ENCODE data around the gene VIPR1.

Gene VIPR1

DNA sequence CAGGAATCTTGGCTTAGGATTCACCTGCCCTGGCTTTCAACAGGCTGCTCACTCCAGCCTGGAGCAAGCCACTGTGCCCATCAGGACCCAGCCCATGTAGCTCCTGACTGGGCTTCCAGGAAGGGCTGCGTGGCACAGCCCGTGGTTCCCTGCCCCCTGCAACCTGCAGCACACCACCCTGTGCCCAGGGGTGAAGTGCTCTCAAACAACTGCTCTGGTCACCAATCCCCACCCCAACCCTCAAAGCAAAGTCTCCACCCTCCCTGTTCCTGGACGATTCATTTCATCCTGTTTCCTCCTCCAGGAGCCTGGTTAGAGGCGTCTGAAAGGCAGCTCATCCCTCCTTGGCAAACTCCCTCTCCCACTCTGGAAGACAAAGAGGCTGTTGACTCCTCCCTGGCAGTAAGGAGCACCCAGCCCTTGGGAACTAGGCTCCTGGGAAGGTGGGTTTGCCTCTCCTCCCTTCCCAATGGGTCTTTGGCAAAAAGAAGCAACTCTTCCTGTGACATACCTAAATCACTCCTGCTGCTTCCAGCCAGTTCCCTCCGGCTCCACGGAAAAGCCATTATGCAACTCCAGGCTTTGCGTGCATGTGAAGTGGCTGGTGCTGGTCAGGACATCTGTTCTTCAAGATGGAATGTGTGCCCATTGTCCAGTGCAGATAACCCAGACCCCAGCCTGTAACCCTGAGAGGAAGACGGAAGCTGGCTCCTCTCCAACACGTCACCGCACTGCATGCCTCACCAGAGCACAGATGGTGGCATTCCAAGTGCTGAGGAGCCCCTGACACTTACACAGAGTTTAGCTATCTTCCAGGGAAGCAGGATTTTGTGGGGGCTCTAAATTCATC, 29.1 kb upstream of the VIPR1 start:
- Histone ChIP-seq H3K9ac (ENCODE audit: low read length) (no peak overlapping the region), H3K27me3 (ENCODE audit: low read length) (no peaks in the 10 kb centered on the region), H3K4me3 (ENCODE audit: insufficient read depth, low read length, poor library complexity, severe bottlenecking) (no peak overlapping the region), H3K9me2 (replicated peaks; ENCODE audit: insufficient read depth, low read length) (no peaks in the 10 kb centered on the region), H3F3A (ENCODE audit: insufficient read depth) (no peaks in the 10 kb centered on the region), H3K36me3 (ENCODE audit: low read length) (no peaks in the 10 kb centered on the region), H2AFZ (ENCODE audit: low read depth, low read length, severe bottlenecking) (no peak overlapping the region), H4K20me1 (ENCODE audit: low read depth, low read length) (no peaks in the 10 kb centered on the region), H3K79me2 (ENCODE audit: insufficient read depth, low read length) (no peaks in the 10 kb centered on the region), H3K9me3 (ENCODE audit: insufficient read depth, low read length) (no peaks in the 10 kb centered on the region), H3K4me2 (ENCODE audit: low read depth, low read length, poor library complexity, severe bottlenecking) (no peak overlapping the region), H3K27ac (ENCODE audit: low read depth, low read length) (no peak overlapping the region)
- TF ChIP-seq EZH2phosphoT487 (conservative IDR thresholded peaks at IDR 0.05; ENCODE audit: low read length) (no peak), CTCF (IDR thresholded peaks at IDR 0.05; ENCODE audit: insufficient read depth, low read length, poor library complexity, severe bottlenecking) (no peak)

DNA sequence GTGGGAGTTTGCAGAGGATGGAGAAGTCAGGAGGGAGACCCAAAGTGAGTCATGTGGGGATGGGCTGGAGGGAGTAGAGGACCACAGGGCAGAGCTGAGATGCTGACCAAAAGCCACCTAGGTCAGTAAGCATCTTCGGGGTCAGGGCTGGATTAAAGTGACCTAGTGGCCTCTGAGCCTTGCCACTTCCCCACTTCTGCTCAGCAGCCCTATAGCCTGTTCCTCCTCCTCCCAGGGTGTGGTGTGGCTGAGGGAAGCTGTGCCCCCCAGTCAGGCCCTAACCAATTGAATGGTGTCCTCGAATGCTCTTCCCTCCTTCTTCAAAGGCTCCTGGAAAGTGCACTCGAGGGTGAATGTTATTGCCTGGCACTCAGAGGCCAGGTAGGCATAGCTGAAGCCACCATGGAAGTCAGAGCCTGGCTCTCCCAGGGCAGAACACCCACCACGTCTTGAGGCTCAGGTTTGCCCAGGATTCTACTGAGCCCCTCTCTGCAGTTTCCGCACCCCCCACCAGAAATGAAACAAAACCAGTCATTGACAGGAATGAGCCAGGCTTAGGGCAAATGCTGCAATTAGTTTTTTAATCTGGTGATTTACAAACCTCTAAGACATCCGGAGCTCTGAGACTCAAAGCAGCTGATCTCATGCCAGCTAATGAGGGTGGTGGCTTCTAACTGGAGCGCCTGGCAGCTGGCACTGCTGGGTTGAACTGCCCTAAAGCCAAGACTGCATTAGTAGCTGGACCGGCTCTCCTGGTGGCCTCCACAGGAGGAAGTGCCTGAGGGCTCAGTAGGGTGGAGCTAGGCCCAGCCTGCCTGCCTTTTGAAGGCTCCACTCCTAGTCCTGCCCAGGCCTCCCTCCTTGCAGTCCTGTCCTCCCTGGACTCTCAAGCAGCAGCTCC, 26.0 kb upstream of the VIPR1 start:
- Histone ChIP-seq H3K4me2 (ENCODE audit: low read depth, low read length, poor library complexity, severe bottlenecking) (no peak overlapping the region), H3K9ac (ENCODE audit: low read length) (no peak overlapping the region), H3F3A (ENCODE audit: insufficient read depth) (no peaks in the 10 kb centered on the region), H2AFZ (ENCODE audit: low read depth, low read length, severe bottlenecking) (no peak overlapping the region), H3K36me3 (ENCODE audit: low read length) (no peaks in the 10 kb centered on the region), H4K20me1 (ENCODE audit: low read depth, low read length) (no peaks in the 10 kb centered on the region), H3K9me2 (replicated peaks; ENCODE audit: insufficient read depth, low read length) (no peaks in the 10 kb centered on the region), H3K4me3 (ENCODE audit: insufficient read depth, low read length, poor library complexity, severe bottlenecking) (no peak overlapping the region), H3K9me3 (ENCODE audit: insufficient read depth, low read length) (no peaks in the 10 kb centered on the region; the same call in 1 of the 2 replicates), H3K27me3 (ENCODE audit: low read length) (no peaks in the 10 kb centered on the region), H3K79me2 (ENCODE audit: insufficient read depth, low read length) (no peaks in the 10 kb centered on the region), H3K27ac (ENCODE audit: low read depth, low read length) (no peak overlapping the region)
- no peak for TF ChIP-seq EZH2phosphoT487 (conservative IDR thresholded peaks at IDR 0.05; ENCODE audit: low read length)
- TF ChIP-seq CTCF (IDR thresholded peaks at IDR 0.05; ENCODE audit: insufficient read depth, low read length, poor library complexity, severe bottlenecking), result no peak

- Histone ChIP-seq H3K79me2 (ENCODE audit: insufficient read depth, low read length) (no peaks in the 10 kb centered on the region), H4K20me1 (ENCODE audit: low read depth, low read length) (no peaks in the 10 kb centered on the region), H3K27ac (ENCODE audit: low read depth, low read length) (no peak overlapping the region), H2AFZ (ENCODE audit: low read depth, low read length, severe bottlenecking) (no peak overlapping the region), H3K27me3 (ENCODE audit: low read length) (no peaks in the 10 kb centered on the region), H3K36me3 (ENCODE audit: low read length) (no peaks in the 10 kb centered on the region), H3K9me2 (replicated peaks; ENCODE audit: insufficient read depth, low read length) (no peaks in the 10 kb centered on the region), H3K9ac (ENCODE audit: low read length) (no peak overlapping the region), H3K9me3 (ENCODE audit: insufficient read depth, low read length) (no peaks in the 10 kb centered on the region; the same call in 1 of the 2 replicates), H3F3A (ENCODE audit: insufficient read depth) (no peaks in the 10 kb centered on the region), H3K4me3 (ENCODE audit: insufficient read depth, low read length, poor library complexity, severe bottlenecking) (no peak overlapping the region), H3K4me2 (ENCODE audit: low read depth, low read length, poor library complexity, severe bottlenecking) (no peak overlapping the region)
- TF ChIP-seq CTCF (IDR thresholded peaks at IDR 0.05; ENCODE audit: insufficient read depth, low read length, poor library complexity, severe bottlenecking) (no peak), EZH2phosphoT487 (conservative IDR thresholded peaks at IDR 0.05; ENCODE audit: low read length) (no peak)
Measured at GRCh38 chr3:42477696-42478095, 24.7 kb upstream of the VIPR1 start.

Measured in SU-DHL-6 (cell line).